Measurements from ENCODE around the gene KMT2E.
"Not testable (repeated sequence)": the region's sequence is repeated elsewhere in the genome, so short reads cannot be mapped to it uniquely, and the experiment has no call there.

Gene KMT2E

GRCh38 chr7:105037319-105037718 lies 23.3 kb downstream of the KMT2E start:
- Histone ChIP-seq H3K27me3 (no peaks in the 10 kb centered on the region), H3K36me3 (peaks cover 21% of the 10 kb centered on the region), H3K9me3 (no peaks in the 10 kb centered on the region), H3K4me3 (ENCODE audit: low read depth, low read length) (no peak overlapping the region), H3K4me1 (peaks cover 6% of the 10 kb centered on the region)
- DNase-seq = no peak
- no peak for TF ChIP-seq CTCF (IDR thresholded peaks at IDR 0.05; ENCODE audit: low read depth, low read length)

GRCh38 chr7:105044449-105045070 lies 30.6 kb downstream of the KMT2E start:
- DNase-seq = no peak
- TF ChIP-seq CTCF (IDR thresholded peaks at IDR 0.05; ENCODE audit: low read depth, low read length) = no peak
- Histone ChIP-seq H3K36me3 (peaks cover 66% of the 10 kb centered on the region), H3K4me3 (ENCODE audit: low read depth, low read length) (no peak overlapping the region), H3K9me3 (no peaks in the 10 kb centered on the region), H3K4me1 (no peaks in the 10 kb centered on the region), H3K27me3 (no peaks in the 10 kb centered on the region)

- H3K36me3 ChIP-seq = peaks cover 78% of the 10 kb centered on the region
- TF ChIP-seq CTCF (IDR thresholded peaks at IDR 0.05; ENCODE audit: low read depth, low read length) = no peak
Measured at GRCh38 chr7:105046414-105046813, 32.4 kb downstream of the KMT2E start.

GRCh38 chr7:105047932-105048331 lies 33.9 kb downstream of the KMT2E start:
- H3K36me3 ChIP-seq = peaks cover 68% of the 10 kb centered on the region
- no peak for TF ChIP-seq CTCF (IDR thresholded peaks at IDR 0.05; ENCODE audit: low read depth, low read length)

More at GRCh38 chr7:105046414-105046813, 32.4 kb downstream of the KMT2E start:
- Histone ChIP-seq H3K4me1 (no peaks in the 10 kb centered on the region), H3K27me3 (no peaks in the 10 kb centered on the region), H3K4me3 (ENCODE audit: low read depth, low read length) (no peak overlapping the region), H3K9me3 (no peaks in the 10 kb centered on the region)
- DNase-seq = no peak

GRCh38 chr7:105050493-105050892 lies 36.5 kb downstream of the KMT2E start:
- H3K27me3 ChIP-seq = no peaks in the 10 kb centered on the region

More at GRCh38 chr7:105047932-105048331, 33.9 kb downstream of the KMT2E start:
- DNase-seq = no peak
- Histone ChIP-seq H3K9me3 (no peaks in the 10 kb centered on the region), H3K4me1 (no peaks in the 10 kb centered on the region), H3K4me3 (ENCODE audit: low read depth, low read length) (no peak overlapping the region), H3K27me3 (no peaks in the 10 kb centered on the region)

GRCh38 chr7:105050899-105051298 lies 36.9 kb downstream of the KMT2E start:
- not testable (repeated sequence) for H3K9me3 ChIP-seq; H3K4me1 ChIP-seq; DNase-seq; H3K4me3 ChIP-seq (ENCODE audit: low read depth, low read length); H3K27me3 ChIP-seq
- H3K36me3 ChIP-seq = peaks cover 54% of the 10 kb centered on the region

More at GRCh38 chr7:105050493-105050892, 36.5 kb downstream of the KMT2E start:
- no peaks in the 10 kb centered on the region for H3K9me3 ChIP-seq
- TF ChIP-seq CTCF (IDR thresholded peaks at IDR 0.05; ENCODE audit: low read depth, low read length) = no peak
- H3K36me3 ChIP-seq = peaks cover 55% of the 10 kb centered on the region
- no peak overlapping the region for H3K4me3 ChIP-seq (ENCODE audit: low read depth, low read length)
- no peak for DNase-seq
- H3K4me1 ChIP-seq = no peaks in the 10 kb centered on the region
